PC-9 (cell line): Measurements from ENCODE around the gene C14orf132. TPM values are rescaled to one million over a fixed set of nuclear protein-coding genes. Genes with fewer than 3 reads are reported as not detected.

Experiments
- BruUV-seq: library from RNA; stranded (reverse); fragments of 400-500 nt; replicated peaks from 2 replicates; lab custom pipeline; 2021; lab: Mats Ljungman, UMichigan
- CTCF ChIA-PET: fragments of 300-600 bp; sonication (Branson Sonifier 250); formaldehyde crosslinking; loops from one replicate; lab custom pipeline; 2022; ENCODE audit warnings: antibody characterized with exemption; lab: Charles Lee
- POLR2A ChIA-PET: fragments of 300-600 bp; sonication (Branson Sonifier 250); formaldehyde crosslinking; loops from one replicate; lab custom pipeline; 2022; ENCODE audit warnings: antibody characterized with exemption; ENCODE audit not compliant: unreplicated experiment; lab: Charles Lee
- DNase-seq, 2 experiments: peaks; one replicate each; pipeline versions ENCODE4 v3.0.0 to v3.0.0-alpha.2; 2015 to 2022; ENCODE audit warnings: mixed read lengths in 1 of 2
- H2AFZ ChIP-seq: fragments of 200-600 bp; sonication (generic); 2 replicates; pipeline ENCODE4 v1.8.1; 2017; ENCODE audit warnings: antibody characterized with exemption
- H3F3A ChIP-seq: fragments of 200-600 bp; sonication (generic); 2 replicates; pipeline ENCODE4 v1.8.1; 2017; ENCODE audit warnings: antibody characterized with exemption, mild to moderate bottlenecking, low read depth; ENCODE audit not compliant: insufficient read depth
- H3K27ac ChIP-seq: fragments of 200-600 bp; sonication (generic); 2 replicates; pipeline ENCODE4 v1.6.1; 2016; ENCODE audit warnings: mixed run types
- H3K27me3 ChIP-seq: fragments of 200-600 bp; sonication (generic); 2 replicates; pipeline ENCODE4 v1.6.1; 2016; ENCODE audit warnings: low read depth, mixed run types; ENCODE audit not compliant: insufficient read depth
- H3K36me3 ChIP-seq: fragments of 200-600 bp; sonication (generic); 2 replicates; pipeline ENCODE4 v1.6.1; 2016; ENCODE audit warnings: low read depth, mixed run types
- H3K4me1 ChIP-seq: fragments of 200-600 bp; sonication (generic); replicated peaks from 2 replicates; pipeline ENCODE4 v1.6.1; 2016; ENCODE audit warnings: mixed run types; ENCODE audit not compliant: insufficient read depth
- H3K4me2 ChIP-seq: fragments of 200-600 bp; sonication (generic); 2 replicates; pipeline ENCODE4 v1.6.1; 2017; ENCODE audit warnings: mixed run types
- H3K4me3 ChIP-seq: fragments of 200-600 bp; sonication (generic); 2 replicates; pipeline ENCODE4 v1.6.1; 2016; ENCODE audit warnings: mixed run types
- H3K79me2 ChIP-seq: fragments of 200-600 bp; sonication (generic); 2 replicates; pipeline ENCODE4 v1.6.1; 2017; ENCODE audit warnings: low read depth, mixed run types
- H3K9me2 ChIP-seq: fragments of 200-600 bp; sonication (generic); 2 replicates; pipeline ENCODE4 v1.8.1; 2017; ENCODE audit warnings: mild to moderate bottlenecking; ENCODE audit not compliant: insufficient read depth
- H3K9me3 ChIP-seq: fragments of 200-600 bp; sonication (generic); 2 replicates; pipeline ENCODE4 v1.8.1; 2016; ENCODE audit warnings: low read depth; ENCODE audit not compliant: insufficient read depth
- H4K20me1 ChIP-seq: fragments of 200-600 bp; sonication (generic); 2 replicates; pipeline ENCODE4 v1.8.1; 2017; ENCODE audit not compliant: insufficient read depth
- EZH2 ChIP-seq: fragments of 200-600 bp; sonication (generic); IDR thresholded peaks from 2 replicates; pipeline ENCODE4 v1.8.0; 2017; ENCODE audit warnings: antibody characterized with exemption, low read depth
- intact Hi-C: fragments of 100-400 bp; cut with micrococcal nuclease; formaldehyde crosslinking; loops from one replicate; pipeline ENCODE4 v1.10.0; 2022; ENCODE audit not compliant: unreplicated experiment
- total RNA-seq: library from RNA; stranded (reverse); gene quantifications from 2 replicates; pipeline ENCODE4 v1.2.3, GENCODE V29; 2021
- TF ChIP-seq, protein P1 (sequence below): fragments of 200-600 bp; sonication (generic); conservative IDR thresholded peaks from 2 replicates; pipeline ENCODE4 v1.6.1; 2017; ENCODE audit warnings: mixed run types, antibody characterized with exemption, mild to moderate bottlenecking, moderate library complexity

The C14orf132 gene
- total RNA-seq, 1 experiment from 2014 or later, result not detected

DNA sequence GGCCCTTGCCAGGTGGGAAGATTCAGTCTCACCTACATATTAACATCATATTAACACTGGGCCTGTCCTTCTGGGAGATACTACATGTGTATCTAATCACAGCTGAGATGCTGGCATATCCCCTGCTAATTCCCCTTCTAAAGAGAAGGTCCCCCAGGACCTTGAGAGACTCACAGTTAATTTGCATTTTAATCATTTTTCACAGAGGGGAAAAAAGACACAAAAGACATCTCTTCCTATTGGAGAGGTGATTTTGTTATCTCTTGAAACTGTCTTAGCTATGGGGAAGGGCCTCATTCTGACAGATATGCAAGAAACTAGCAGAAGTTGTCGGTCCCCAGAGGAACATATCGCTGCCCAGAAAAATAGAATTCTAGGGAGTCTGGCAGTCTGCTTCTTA lies 7.5 kb downstream of the C14orf132 start:
- H3K36me3 ChIP-seq, result no peaks in the 10 kb centered on the region
- CTCF ChIA-PET, result no interaction called here

DNA sequence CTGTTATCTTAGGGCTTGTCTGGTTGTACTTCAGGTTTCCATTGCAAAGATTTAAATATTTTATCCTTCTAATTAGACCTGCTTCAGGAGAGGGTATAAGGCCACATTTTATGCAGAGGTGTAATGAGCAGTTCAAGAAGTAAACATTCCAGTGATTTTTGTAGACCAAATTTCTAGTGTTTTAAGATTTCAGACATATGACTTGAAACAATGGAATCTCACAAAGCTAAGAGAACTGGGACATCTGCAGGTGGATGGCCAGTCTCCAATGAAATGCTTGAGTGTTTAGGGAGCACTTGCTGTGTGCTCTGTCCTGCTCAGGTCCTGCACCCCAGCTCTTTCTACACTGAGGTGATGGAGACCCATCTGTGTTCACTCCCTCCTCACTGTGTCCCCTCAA lies 7.9 kb downstream of the C14orf132 start:
- H3K4me1 ChIP-seq, result no peaks in the 10 kb centered on the region
- ChIA-PET POLR2A (no interaction called here), CTCF (no interaction called here)
- H2AFZ ChIP-seq, result no peak overlapping the region
- H3K79me2 ChIP-seq, result no peaks in the 10 kb centered on the region
- H3F3A ChIP-seq, result no peaks in the 10 kb centered on the region
- no peak overlapping the region for H3K4me2 ChIP-seq
- no peak overlapping the region for H3K27ac ChIP-seq
- H4K20me1 ChIP-seq, result no peaks in the 10 kb centered on the region
- H3K9me2 ChIP-seq, result no peaks in the 10 kb centered on the region
- intact Hi-C loops, result no loop called here
- TF ChIP-seq, protein P1, sequence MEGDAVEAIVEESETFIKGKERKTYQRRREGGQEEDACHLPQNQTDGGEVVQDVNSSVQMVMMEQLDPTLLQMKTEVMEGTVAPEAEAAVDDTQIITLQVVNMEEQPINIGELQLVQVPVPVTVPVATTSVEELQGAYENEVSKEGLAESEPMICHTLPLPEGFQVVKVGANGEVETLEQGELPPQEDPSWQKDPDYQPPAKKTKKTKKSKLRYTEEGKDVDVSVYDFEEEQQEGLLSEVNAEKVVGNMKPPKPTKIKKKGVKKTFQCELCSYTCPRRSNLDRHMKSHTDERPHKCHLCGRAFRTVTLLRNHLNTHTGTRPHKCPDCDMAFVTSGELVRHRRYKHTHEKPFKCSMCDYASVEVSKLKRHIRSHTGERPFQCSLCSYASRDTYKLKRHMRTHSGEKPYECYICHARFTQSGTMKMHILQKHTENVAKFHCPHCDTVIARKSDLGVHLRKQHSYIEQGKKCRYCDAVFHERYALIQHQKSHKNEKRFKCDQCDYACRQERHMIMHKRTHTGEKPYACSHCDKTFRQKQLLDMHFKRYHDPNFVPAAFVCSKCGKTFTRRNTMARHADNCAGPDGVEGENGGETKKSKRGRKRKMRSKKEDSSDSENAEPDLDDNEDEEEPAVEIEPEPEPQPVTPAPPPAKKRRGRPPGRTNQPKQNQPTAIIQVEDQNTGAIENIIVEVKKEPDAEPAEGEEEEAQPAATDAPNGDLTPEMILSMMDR, result no peak
- TF ChIP-seq EZH2, result no peak
- no peak overlapping the region for H3K4me3 ChIP-seq
- no peak for DNase-seq
- H3K36me3 ChIP-seq, result no peaks in the 10 kb centered on the region
- BruUV-seq, result no TSS peak
- H3K9me3 ChIP-seq, result no peaks in the 10 kb centered on the region
- peaks cover 38% of the 10 kb centered on the region for H3K27me3 ChIP-seq

More for the DNA sequence above, 7.5 kb downstream of the C14orf132 start:
- Histone ChIP-seq H3K9me2 (no peaks in the 10 kb centered on the region), H2AFZ (no peak overlapping the region), H3K27ac (no peak overlapping the region), H3K4me3 (no peak overlapping the region), H3F3A (no peaks in the 10 kb centered on the region), H3K27me3 (peaks cover 33% of the 10 kb centered on the region), H3K79me2 (no peaks in the 10 kb centered on the region), H3K9me3 (no peaks in the 10 kb centered on the region), H3K4me1 (no peaks in the 10 kb centered on the region), H4K20me1 (no peaks in the 10 kb centered on the region), H3K4me2 (no peak overlapping the region)
- TF ChIP-seq, protein P1, result no peak
- no peak for TF ChIP-seq EZH2
- DNase-seq, result no peak
- POLR2A ChIA-PET, result no interaction called here
- intact Hi-C loops, result no loop called here
- BruUV-seq, result no TSS peak

DNA sequence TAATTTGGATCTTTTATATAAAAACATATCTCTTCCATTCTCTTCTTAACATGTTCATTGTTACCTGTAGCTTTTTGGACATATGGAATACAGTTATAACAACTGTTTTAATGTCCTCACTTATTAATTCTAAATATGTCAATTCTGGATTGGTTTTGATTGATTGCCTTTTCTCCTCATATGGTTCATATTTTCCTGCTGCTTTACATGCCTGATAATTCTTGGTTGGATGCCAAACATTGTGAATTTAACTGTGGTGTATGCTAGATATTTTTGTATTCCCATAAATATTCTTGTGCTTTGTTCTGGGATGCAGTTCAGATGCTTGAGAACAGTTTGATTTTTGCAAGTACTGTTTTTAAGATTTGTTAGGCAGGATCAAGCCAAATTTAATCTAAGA lies 10.8 kb downstream of the C14orf132 start:
- no peaks in the 10 kb centered on the region for H3K9me2 ChIP-seq
- H2AFZ ChIP-seq, result no peak overlapping the region
- no peak overlapping the region for H3K27ac ChIP-seq
- no peaks in the 10 kb centered on the region for H4K20me1 ChIP-seq
- no peaks in the 10 kb centered on the region for H3K4me1 ChIP-seq
- no peak for DNase-seq
- peaks cover 31% of the 10 kb centered on the region for H3K27me3 ChIP-seq
- no peak overlapping the region for H3K4me2 ChIP-seq
- ChIA-PET POLR2A (no interaction called here), CTCF (interaction anchor here (0.6 kb wide), 1 partner anchor 1270 kb away, joined by 10 read pairs; no protein-coding TSS in a partner anchor)
- intact Hi-C loops, result no loop called here
- H3K9me3 ChIP-seq, result no peaks in the 10 kb centered on the region
- no peaks in the 10 kb centered on the region for H3F3A ChIP-seq
- no peak overlapping the region for H3K4me3 ChIP-seq
- H3K36me3 ChIP-seq, result no peaks in the 10 kb centered on the region
- TF ChIP-seq, protein P1, result no peak
- no peak for TF ChIP-seq EZH2
- H3K79me2 ChIP-seq, result no peaks in the 10 kb centered on the region
- no TSS peak for BruUV-seq
